Body of pancreas (tissue), 4 donors: ENCODE data around the gene HBA1. TPM values are rescaled to one million over a fixed set of nuclear protein-coding genes. Genes with fewer than 3 reads are reported as not detected.

ENCODE experiments used
- ATAC-seq: fragments of 150-250 bp; one replicate; pipeline ENCODE4 v1.9.1; 2016
- DNase-seq, 4 donors: peaks; one replicate each; pipeline ENCODE4 v3.0.0-alpha.2; 2019
- H3K27ac ChIP-seq, 4 donors: fragments of 200-600 bp; sonication (generic); 1 replicate in 3 of 4; 2 replicates in 1 of 4; pipeline versions ENCODE4 v1.5.1 to v1.6.1; 2016 to 2019; ENCODE audit warnings: mild to moderate bottlenecking in 1 of 4, mixed read lengths in 1 of 4, moderate library complexity in 1 of 4
- H3K27me3 ChIP-seq, 2 donors: fragments of 200-600 bp; sonication (generic); one replicate each; pipeline ENCODE4 v1.6.0; 2016; ENCODE audit warnings: mild to moderate bottlenecking in 1 of 2
- H3K36me3 ChIP-seq, 2 donors: fragments of 200-600 bp; sonication (generic); replicated peaks in 1 of 2; 2 replicates each; pipeline ENCODE4 v1.5.1; 2016; ENCODE audit warnings: low read depth in 2 of 2; ENCODE audit not compliant: insufficient read depth in 1 of 2
- H3K4me1 ChIP-seq: fragments of 200-600 bp; sonication (generic); one replicate; pipeline ENCODE4 v1.6.0; 2016
- H3K4me3 ChIP-seq, 2 donors: fragments of 200-600 bp; sonication (generic); 1 replicate in 1 of 2; 2 replicates in 1 of 2; pipeline ENCODE4 v1.5.1; 2016 to 2019
- H3K9me3 ChIP-seq, 3 donors: fragments of 200-600 bp; sonication (generic); 1 replicate in 2 of 3; 2 replicates in 1 of 3; pipeline ENCODE4 v1.5.1; 2016
- POLR2A ChIP-seq, 3 donors: fragments of 450-650 bp; IDR thresholded peaks; one replicate each; pipeline ENCODE4 v1.6.1; 2016; ENCODE audit warnings: antibody characterized with exemption in 3 of 3, mild to moderate bottlenecking in 2 of 3
- WGBS, 2 donors: methylation state at CpG; one replicate each; pipeline ENCODE4 v1.1.5; 2017; 5-methylcytosine and 5-hydroxymethylcytosine counted together
- intact Hi-C: fragments of 100-400 bp; cut with DNase I; formaldehyde crosslinking; loops from one replicate; pipeline ENCODE4 v1.15.1; 2023
- total RNA-seq, 2 donors: library from RNA; depleted of rRNA; stranded (reverse); fragments of >200 nt; gene quantifications; one replicate each; pipeline ENCODE4 v1.1.0, GENCODE V29; 2016
- TF ChIP-seq, protein P1 (sequence below), 7 experiments: fragments of 450-650 bp in 4 of 7; fragments of 200-600 bp in 3 of 7; sonication (generic) in 3 of 7; IDR thresholded peaks; one replicate each; pipeline ENCODE4 v1.5.1; 2016 to 2019; ENCODE audit warnings: antibody characterized with exemption in 7 of 7

HBA1 gene
- total RNA-seq, 2 donors from 2014 or later = not detected

DNA sequence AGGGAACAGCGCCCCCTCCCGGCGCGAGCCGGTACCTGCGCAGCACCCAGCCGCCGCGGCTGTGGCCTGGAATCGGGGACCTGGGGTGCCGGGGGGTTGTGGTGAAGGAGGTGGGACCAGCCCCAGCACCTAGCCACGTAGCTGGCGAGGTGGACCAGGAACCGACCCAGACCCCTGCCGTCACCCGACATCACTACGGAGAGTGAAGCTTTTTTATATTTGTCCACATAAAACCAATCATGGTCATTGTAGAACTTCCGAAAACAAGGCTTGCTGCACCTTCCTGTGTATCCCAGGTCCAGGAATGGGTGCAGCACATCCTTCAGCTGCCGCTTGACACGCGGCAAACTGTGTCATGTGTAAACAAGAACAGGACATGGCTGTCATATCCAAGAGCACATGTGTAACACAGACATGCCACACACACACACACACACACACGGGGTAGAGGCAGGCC, 5.1 kb downstream of the HBA1 start:
- TF ChIP-seq, protein P1, sequence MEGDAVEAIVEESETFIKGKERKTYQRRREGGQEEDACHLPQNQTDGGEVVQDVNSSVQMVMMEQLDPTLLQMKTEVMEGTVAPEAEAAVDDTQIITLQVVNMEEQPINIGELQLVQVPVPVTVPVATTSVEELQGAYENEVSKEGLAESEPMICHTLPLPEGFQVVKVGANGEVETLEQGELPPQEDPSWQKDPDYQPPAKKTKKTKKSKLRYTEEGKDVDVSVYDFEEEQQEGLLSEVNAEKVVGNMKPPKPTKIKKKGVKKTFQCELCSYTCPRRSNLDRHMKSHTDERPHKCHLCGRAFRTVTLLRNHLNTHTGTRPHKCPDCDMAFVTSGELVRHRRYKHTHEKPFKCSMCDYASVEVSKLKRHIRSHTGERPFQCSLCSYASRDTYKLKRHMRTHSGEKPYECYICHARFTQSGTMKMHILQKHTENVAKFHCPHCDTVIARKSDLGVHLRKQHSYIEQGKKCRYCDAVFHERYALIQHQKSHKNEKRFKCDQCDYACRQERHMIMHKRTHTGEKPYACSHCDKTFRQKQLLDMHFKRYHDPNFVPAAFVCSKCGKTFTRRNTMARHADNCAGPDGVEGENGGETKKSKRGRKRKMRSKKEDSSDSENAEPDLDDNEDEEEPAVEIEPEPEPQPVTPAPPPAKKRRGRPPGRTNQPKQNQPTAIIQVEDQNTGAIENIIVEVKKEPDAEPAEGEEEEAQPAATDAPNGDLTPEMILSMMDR (IDR thresholded peaks at IDR 0.05) = peak; percentile 82 to 95 (median 88)
- no peak for TF ChIP-seq POLR2A (IDR thresholded peaks at IDR 0.05)
- Histone ChIP-seq H3K27me3 (peaks cover 4 to 21% of the 10 kb centered on the region in 2 donors), H3K27ac (no peak overlapping the region), H3K9me3 (no peaks in the 10 kb centered on the region), H3K4me3 (no peak overlapping the region), H3K4me1 (peaks cover 18% of the 10 kb centered on the region), H3K36me3 (no peaks in the 10 kb centered on the region)
- WGBS, 2 donors = 7 to 10% methylated on average over 12 to 22 of the region's 22 CpGs
- ATAC-seq = no peak
- intact Hi-C loops = no loop called here
- DNase-seq = no peak

DNA sequence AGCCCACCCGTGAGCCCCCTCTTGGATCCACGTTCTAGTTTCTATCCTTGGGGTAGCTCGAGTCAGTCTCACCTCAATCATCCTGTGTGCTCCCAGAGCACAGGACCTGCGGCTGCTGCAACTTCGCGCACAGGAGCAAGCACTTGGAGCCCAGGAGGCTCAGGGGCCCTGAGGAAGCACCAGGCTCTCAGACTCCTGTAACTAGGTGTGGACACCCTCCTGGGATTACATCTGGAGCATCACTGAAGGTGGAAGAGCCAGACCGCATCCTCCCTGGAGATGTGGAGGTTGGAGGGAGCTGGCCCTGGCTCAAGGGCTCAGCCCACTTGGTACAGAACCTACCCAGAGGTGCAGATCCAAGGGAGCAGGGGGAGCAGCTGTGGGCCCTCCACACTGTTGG, 6.5 kb downstream of the HBA1 start:
- WGBS, 2 donors = 77 to 81% methylated on average over 7 of the region's 7 CpGs
- no peak for ATAC-seq
- Histone ChIP-seq H3K4me1 (peaks cover 18% of the 10 kb centered on the region), H3K4me3 (no peak overlapping the region), H3K27me3 (peaks cover 4 to 14% of the 10 kb centered on the region in 2 donors), H3K9me3 (no peaks in the 10 kb centered on the region), H3K27ac (no peak overlapping the region), H3K36me3 (peaks cover 0 to 7% of the 10 kb centered on the region in 2 donors)
- no peak for DNase-seq
- TF ChIP-seq POLR2A (IDR thresholded peaks at IDR 0.05) = no peak
- TF ChIP-seq, protein P1 (IDR thresholded peaks at IDR 0.05) = no peak
- intact Hi-C loops = no loop called here

DNA sequence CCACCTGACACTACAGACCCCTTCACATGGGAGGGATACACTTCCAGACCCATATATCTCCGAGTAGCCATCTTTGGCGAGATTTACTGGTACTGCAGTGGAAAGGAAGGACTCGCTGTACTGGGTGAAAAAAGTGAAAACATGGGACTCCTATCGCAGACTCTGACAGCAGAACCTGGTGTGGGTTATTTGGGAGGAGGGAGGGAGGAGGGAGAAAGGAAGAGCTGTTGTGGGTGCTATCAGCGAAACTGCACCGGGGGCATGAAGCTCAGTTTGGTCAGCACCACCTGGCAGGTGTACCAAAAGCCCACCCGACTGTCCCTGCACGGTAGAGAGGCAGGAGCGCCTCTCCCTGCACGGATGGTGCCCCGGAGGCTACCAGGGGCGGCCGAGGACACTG, 8.7 kb downstream of the HBA1 start:
- intact Hi-C loops = no loop called here

DNA sequence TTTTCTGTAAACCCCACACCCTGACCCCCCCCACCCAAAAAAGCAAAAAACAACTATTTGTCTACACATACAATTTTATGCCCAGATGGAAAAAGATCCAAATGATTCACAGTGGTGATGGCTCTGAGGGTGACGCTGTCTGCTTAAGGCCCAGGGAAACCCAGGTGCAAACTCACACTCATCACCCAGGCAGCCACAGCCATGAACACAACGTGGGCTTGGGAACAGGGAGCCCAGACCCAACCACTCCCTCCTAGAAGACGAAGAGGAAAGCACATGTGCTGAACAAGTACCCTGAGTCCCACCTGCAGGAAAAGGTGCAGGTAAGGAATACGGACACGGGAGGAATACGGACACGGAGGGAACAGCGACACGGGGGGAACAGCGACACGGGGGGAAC, 9.2 kb downstream of the HBA1 start:
- WGBS, 2 donors = 79 to 84% methylated on average over 8 of the region's 11 CpGs
- H3K4me3 ChIP-seq = no peak overlapping the region
- ATAC-seq (no peak), DNase-seq (no peak)
- no peaks in the 10 kb centered on the region for H3K27me3 ChIP-seq
- TF ChIP-seq, protein P1 (IDR thresholded peaks at IDR 0.05) = no peak
- TF ChIP-seq POLR2A (IDR thresholded peaks at IDR 0.05) = no peak
- no peak overlapping the region for H3K27ac ChIP-seq
- no peaks in the 10 kb centered on the region for H3K9me3 ChIP-seq
- H3K4me1 ChIP-seq = peaks cover 11% of the 10 kb centered on the region
- intact Hi-C loops = no loop called here
- peaks cover 0 to 22% of the 10 kb centered on the region in 2 donors for H3K36me3 ChIP-seq

More for the DNA sequence above, 8.7 kb downstream of the HBA1 start:
- Histone ChIP-seq H3K27ac (no peak overlapping the region), H3K27me3 (peaks cover 0 to 1% of the 10 kb centered on the region in 2 donors), H3K36me3 (peaks cover 0 to 19% of the 10 kb centered on the region in 2 donors), H3K9me3 (no peaks in the 10 kb centered on the region), H3K4me3 (no peak overlapping the region), H3K4me1 (peaks cover 16% of the 10 kb centered on the region)
- TF ChIP-seq POLR2A (IDR thresholded peaks at IDR 0.05) = no peak
- TF ChIP-seq, protein P1 (IDR thresholded peaks at IDR 0.05) = no peak
- 87 to 88% methylated on average over 10 to 13 of the region's 13 CpGs for WGBS, 2 donors
- DNase-seq = no peak
- no peak for ATAC-seq

DNA sequence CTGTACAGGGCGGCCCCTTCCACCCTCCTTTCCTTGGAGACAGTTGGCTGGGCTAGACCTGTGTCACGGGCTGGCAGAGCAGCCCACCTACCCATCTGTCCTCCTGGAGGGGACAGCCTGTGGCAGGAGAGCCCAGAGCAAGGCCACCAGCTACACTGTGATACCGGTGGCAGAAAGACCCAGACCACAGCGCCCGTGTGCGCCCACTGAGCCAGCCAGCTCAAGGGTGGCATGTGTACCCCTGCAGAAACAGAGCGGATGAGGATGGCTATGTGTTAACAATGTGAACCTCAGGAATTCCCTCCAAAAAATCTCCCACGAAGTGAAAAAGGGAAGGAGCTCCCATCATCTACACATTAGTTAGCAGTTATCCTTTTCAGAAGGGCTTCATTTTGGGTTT, 10.8 kb downstream of the HBA1 start:
- H3K27ac ChIP-seq = no peak overlapping the region
- WGBS, 2 donors = 93 to 96% methylated on average over 4 to 8 of the region's 8 CpGs
- DNase-seq = no peak
- TF ChIP-seq POLR2A (IDR thresholded peaks at IDR 0.05) = no peak
- TF ChIP-seq, protein P1 (IDR thresholded peaks at IDR 0.05) = no peak
- no peaks in the 10 kb centered on the region for H3K9me3 ChIP-seq
- no peak overlapping the region for H3K4me3 ChIP-seq
- no peaks in the 10 kb centered on the region for H3K27me3 ChIP-seq
- intact Hi-C loops = no loop called here
- peaks cover 0 to 31% of the 10 kb centered on the region in 2 donors for H3K36me3 ChIP-seq
- no peak for ATAC-seq
- H3K4me1 ChIP-seq = no peaks in the 10 kb centered on the region
